Measurements from ENCODE around the gene FGFR2. TPM values are rescaled to one million over a fixed set of nuclear protein-coding genes. Genes with fewer than 3 reads are reported as not detected.
A peak's percentile ranks its signal among the peaks of the same experiment; 100 is the strongest.

The FGFR2 gene
- polyA plus RNA-seq, 12 donors: 0.64 to 108 (median 1.6) TPM; not detected in 1

- DNase-seq: no peak
Measured at GRCh38 chr10:121457729-121458128, 140.5 kb downstream of the FGFR2 start.

GRCh38 chr10:121455377-121455776 lies 142.9 kb downstream of the FGFR2 start:
- no peak for DNase-seq

GRCh38 chr10:121454781-121455180 lies 143.5 kb downstream of the FGFR2 start:
- no peak for DNase-seq

GRCh38 chr10:121453160-121453559 lies 145.1 kb downstream of the FGFR2 start:
- no peak for DNase-seq

GRCh38 chr10:121452581-121452980 lies 145.7 kb downstream of the FGFR2 start:
- no peak for DNase-seq

GRCh38 chr10:121450247-121450646 lies 148.0 kb downstream of the FGFR2 start:
- no peak for DNase-seq

- no peak for DNase-seq
Measured at GRCh38 chr10:121449482-121449924, 148.7 kb downstream of the FGFR2 start.

GRCh38 chr10:121448766-121449421 lies 149.3 kb downstream of the FGFR2 start:
- no peak for DNase-seq

- no peak for DNase-seq
Measured at GRCh38 chr10:121444520-121445165, 153.6 kb downstream of the FGFR2 start.

GRCh38 chr10:121442086-121442935 lies 155.9 kb downstream of the FGFR2 start:
- no peak for DNase-seq

- DNase-seq: no peak
Measured at GRCh38 chr10:121440461-121440860, 157.8 kb downstream of the FGFR2 start.

- no peak for DNase-seq
Measured at GRCh38 chr10:121438333-121438732, 159.9 kb downstream of the FGFR2 start.

- no peak for DNase-seq
Measured at GRCh38 chr10:121437596-121437995, 160.6 kb downstream of the FGFR2 start.

- DNase-seq: peak; percentile 22
Measured at GRCh38 chr10:121436630-121437341, 161.5 kb downstream of the FGFR2 start.

GRCh38 chr10:121436281-121436629 lies 162.0 kb downstream of the FGFR2 start:
- DNase-seq: no peak

- DNase-seq: no peak
Measured at GRCh38 chr10:121435099-121435875, 163.0 kb downstream of the FGFR2 start.

- no peak for DNase-seq
Measured at GRCh38 chr10:121433965-121434364, 164.3 kb downstream of the FGFR2 start.

GRCh38 chr10:121428867-121429266 lies 169.4 kb downstream of the FGFR2 start:
- no peak for DNase-seq

Measured in muscle of arm (tissue), 12 donors.